ENCODE data around the gene TSPO.

GRCh38 chr22:43126501-43127165 lies 24.7 kb upstream of the TSPO start:
- TF ChIP-seq CTCF (IDR thresholded peaks at IDR 0.05) (no peak), POLR2A (IDR thresholded peaks at IDR 0.05) (no peak)
